BJ (cell line): ENCODE measurements around the gene REG4. TPM values are rescaled to one million over a fixed set of nuclear protein-coding genes. Genes with fewer than 3 reads are reported as not detected.
"Not testable (repeated sequence)": the region's sequence is repeated elsewhere in the genome, so short reads cannot be mapped to it uniquely, and the experiment has no call there.

ENCODE experiments used
- CTCF ChIA-PET: fragments of 350-600 bp; formaldehyde crosslinking; extraction: SDS; loops from one replicate; lab custom pipeline; 2021; ENCODE audit warnings: antibody characterized with exemption, inconsistent platforms; lab: Yijun Ruan, JAX
- POLR2A ChIA-PET: fragments of 300-600 bp; sonication (Branson Sonifier 250); formaldehyde crosslinking; extraction: SDS; loops from one replicate; lab custom pipeline; 2021; ENCODE audit warnings: antibody characterized with exemption; lab: Charles Lee
- DNase-seq: peaks from one replicate; pipeline ENCODE4 v3.0.0-alpha.2; 2011; ENCODE audit warnings: low read depth
- H3K27me3 ChIP-seq: 2 replicates; pipeline ENCODE4 v1.6.0; 2011; ENCODE audit warnings: low read length; ENCODE audit not compliant: control insufficient read depth, insufficient read depth
- H3K36me3 ChIP-seq: 2 replicates; pipeline ENCODE4 v1.5.1; 2011; ENCODE audit warnings: low read length; ENCODE audit not compliant: control insufficient read depth, insufficient read depth
- H3K4me3 ChIP-seq: 2 replicates; pipeline ENCODE4 v1.5.1; 2011; ENCODE audit warnings: low read depth, mild to moderate bottlenecking, control low read depth, low read length
- CTCF ChIP-seq: IDR thresholded peaks from 2 replicates; pipeline ENCODE4 v1.5.1; 2011; ENCODE audit warnings: low read depth, mild to moderate bottlenecking, control low read depth, inconsistent platforms, low read length, moderate library complexity; ENCODE audit not compliant: insufficient read depth
- polyA plus RNA-seq: library from polyadenylated mRNA; depleted of rRNA; stranded (reverse); fragments of >200 nt; gene quantifications from 2 replicates; pipeline ENCODE4 v1.2.3, GENCODE V29; 2011

Gene REG4
- polyA plus RNA-seq, 1 experiment: not detected

- ChIA-PET CTCF (interaction anchor here (0.9 to 2.2 kb wide), 2 partner anchors 13 to 22 kb away, joined by 4 to 6 read pairs; no protein-coding TSS in a partner anchor), POLR2A (no interaction called here)
- Histone ChIP-seq H3K27me3 (peaks cover 2% of the 10 kb centered on the region), H3K4me3 (no peak overlapping the region), H3K36me3 (no peaks in the 10 kb centered on the region)
- no peak for DNase-seq
- no peak for TF ChIP-seq CTCF
Observed at GRCh38 chr1:119831027-119831426, 19.8 kb upstream of the REG4 start.

GRCh38 chr1:119829625-119830024 is 18.4 kb upstream of the REG4 start:
- H3K27me3 ChIP-seq: peaks cover 2% of the 10 kb centered on the region
- ChIA-PET POLR2A (no interaction called here), CTCF (interaction anchor here (2.2 kb wide), 1 partner anchor 21 kb away, joined by 6 read pairs; no protein-coding TSS in a partner anchor)
- TF ChIP-seq CTCF: no peak
- no peak overlapping the region for H3K4me3 ChIP-seq
- H3K36me3 ChIP-seq: no peaks in the 10 kb centered on the region
- DNase-seq: no peak

GRCh38 chr1:119829006-119829405 is 17.7 kb upstream of the REG4 start:
- H3K36me3 ChIP-seq, POLR2A ChIA-PET, H3K27me3 ChIP-seq, H3K4me3 ChIP-seq: not testable (repeated sequence)
- peak; percentile 13 for DNase-seq
- CTCF ChIA-PET: interaction anchor here (2.2 kb wide), 1 partner anchor 20 kb away, joined by 6 read pairs; no protein-coding TSS in a partner anchor

GRCh38 chr1:119828266-119828665 is 17.0 kb upstream of the REG4 start:
- H3K27me3 ChIP-seq: peaks cover 2% of the 10 kb centered on the region
- no peak for TF ChIP-seq CTCF
- ChIA-PET POLR2A (no interaction called here), CTCF (interaction anchor here (1.7 kb wide), 1 partner anchor 11 kb away, joined by 5 read pairs; no protein-coding TSS in a partner anchor)
- no peak for DNase-seq
- no peak overlapping the region for H3K4me3 ChIP-seq
- H3K36me3 ChIP-seq: no peaks in the 10 kb centered on the region

- ChIA-PET POLR2A (no interaction called here), CTCF (interaction anchor here (1.3 to 3.2 kb wide), 3 partner anchors 12 to 18 kb away, joined by 5 to 13 read pairs (median 5); no protein-coding TSS in a partner anchor)
Observed at GRCh38 chr1:119827010-119827409, 15.8 kb upstream of the REG4 start.

More at GRCh38 chr1:119827010-119827409, 15.8 kb upstream of the REG4 start:
- peak; percentile 20; the same call in 1 of the 2 replicates for TF ChIP-seq CTCF
- H3K27me3 ChIP-seq: peaks cover 3% of the 10 kb centered on the region; the same call in 1 of the 2 replicates
- no peak for DNase-seq
- no peaks in the 10 kb centered on the region for H3K36me3 ChIP-seq
- H3K4me3 ChIP-seq: no peak overlapping the region
